ENCODE results near the gene DGKI.

DNA sequence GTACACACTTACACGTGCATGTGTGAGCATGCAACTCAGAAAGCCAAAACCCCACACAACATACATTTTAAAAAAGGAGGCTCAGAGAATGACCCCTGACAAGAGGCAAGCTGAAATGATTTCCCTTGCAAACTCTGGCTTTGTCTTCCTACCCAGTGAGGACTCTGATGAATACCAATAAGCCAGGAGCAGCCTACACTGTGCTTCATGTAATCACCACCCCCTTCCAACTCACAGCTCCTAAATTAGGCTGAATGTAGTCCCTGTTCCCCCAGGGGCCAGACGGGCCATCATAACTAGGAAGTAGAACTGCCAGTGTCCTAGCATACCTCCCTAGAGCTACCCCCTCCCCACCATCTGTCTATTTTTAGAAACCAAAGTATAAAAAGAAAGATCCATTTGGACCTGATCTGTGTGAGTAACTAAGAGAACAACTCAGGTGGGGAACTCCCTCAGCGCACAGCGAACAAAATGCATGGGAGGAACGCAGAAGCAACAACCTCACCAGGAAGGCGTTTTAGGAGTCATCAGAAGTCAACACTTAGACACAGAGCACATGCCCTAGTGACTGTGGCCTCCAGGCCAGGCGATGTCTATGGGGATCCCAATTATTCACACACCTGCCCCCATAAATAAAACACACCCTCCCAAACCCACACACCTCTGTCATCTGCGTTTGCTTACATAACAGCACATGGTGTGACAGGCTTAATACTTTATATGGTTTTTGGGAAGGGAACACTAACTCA is 1.9 kb downstream of the DGKI start:
- TF ChIP-seq GATA2 (IDR thresholded peaks at IDR 0.05; ENCODE audit: low read depth, low read length) (no peak), GATA3 (IDR thresholded peaks at IDR 0.05; ENCODE audit: low read depth, low read length) (no peak)

Data from SH-SY5Y (cell line).